Endometrium (tissue), 2 donors: ENCODE data around the gene BEND5.

Source experiments
- FAIRE-seq: peaks from 2 replicates; lab custom pipeline; 2012; peaks lifted over from hg19 to GRCh38; lab: Jason Lieb, UNC
- donor health status: control.
- donor health status: control.

BEND5 gene

GRCh38 chr1:48679859-48680258, 96.8 kb downstream of the BEND5 start:
- no peak for FAIRE-seq

GRCh38 chr1:48678710-48679505, 97.8 kb downstream of the BEND5 start:
- no peak for FAIRE-seq
